ENCODE measurements around the gene TBC1D2.
"Not testable (repeated sequence)": the region's sequence is repeated elsewhere in the genome, so short reads cannot be mapped to it uniquely, and the experiment has no call there.

TBC1D2 gene

GRCh38 chr9:98187926-98188325 lies 67.5 kb downstream of the TBC1D2 start:
- no peak for DNase-seq (ENCODE audit: low read depth in 3 of 3)

- no peak for DNase-seq (ENCODE audit: low read depth in 3 of 3)
These were observed 69.2 kb downstream of the TBC1D2 start for GRCh38 chr9:98186236-98186635.

- no peak for DNase-seq (ENCODE audit: low read depth in 3 of 3)
These were observed 69.8 kb downstream of the TBC1D2 start for GRCh38 chr9:98185611-98186171.

- no peak for DNase-seq (ENCODE audit: low read depth in 3 of 3)
These were observed 70.4 kb downstream of the TBC1D2 start for GRCh38 chr9:98185021-98185567.

GRCh38 chr9:98184326-98184725 lies 71.1 kb downstream of the TBC1D2 start:
- no peak for DNase-seq (ENCODE audit: low read depth in 3 of 3)

- no peak for DNase-seq (ENCODE audit: low read depth in 3 of 3)
These were observed 72.4 kb downstream of the TBC1D2 start for GRCh38 chr9:98182889-98183599.

GRCh38 chr9:98182069-98182820 lies 73.2 kb downstream of the TBC1D2 start:
- DNase-seq (ENCODE audit: low read depth in 3 of 3), result no peak

GRCh38 chr9:98181746-98182068 lies 73.7 kb downstream of the TBC1D2 start:
- DNase-seq (ENCODE audit: low read depth in 3 of 3), result no peak

- no peak for DNase-seq (ENCODE audit: low read depth in 3 of 3)
These were observed 74.5 kb downstream of the TBC1D2 start for GRCh38 chr9:98180996-98181395.

GRCh38 chr9:98178874-98179850 lies 76.3 kb downstream of the TBC1D2 start:
- DNase-seq (ENCODE audit: low read depth in 3 of 3), result no peak

- no peak for DNase-seq (ENCODE audit: low read depth in 3 of 3)
These were observed 78.8 kb downstream of the TBC1D2 start for GRCh38 chr9:98176391-98177259.

GRCh38 chr9:98175762-98176161 lies 79.7 kb downstream of the TBC1D2 start:
- DNase-seq (ENCODE audit: low read depth in 3 of 3), result no peak

GRCh38 chr9:98175028-98175569 lies 80.3 kb downstream of the TBC1D2 start:
- no peak for DNase-seq (ENCODE audit: low read depth in 3 of 3)

GRCh38 chr9:98174502-98174918 lies 80.9 kb downstream of the TBC1D2 start:
- not testable (repeated sequence) for DNase-seq (ENCODE audit: low read depth in 3 of 3)

GRCh38 chr9:98173181-98173580 lies 82.3 kb downstream of the TBC1D2 start:
- DNase-seq (ENCODE audit: low read depth in 3 of 3), result no peak

- DNase-seq (ENCODE audit: low read depth in 3 of 3), result no peak
These were observed 82.8 kb downstream of the TBC1D2 start for GRCh38 chr9:98172604-98173003.

GRCh38 chr9:98171176-98171925 lies 84.1 kb downstream of the TBC1D2 start:
- no peak for DNase-seq (ENCODE audit: low read depth in 3 of 3)

GRCh38 chr9:98168941-98169488 lies 86.4 kb downstream of the TBC1D2 start:
- DNase-seq (ENCODE audit: low read depth in 3 of 3), result peak in 1 of 3 donors; percentile 20

- no peak for DNase-seq (ENCODE audit: low read depth in 3 of 3)
These were observed 87.2 kb downstream of the TBC1D2 start for GRCh38 chr9:98168153-98168780.
